ENCODE results near the gene MYO1H.
"Not testable (repeated sequence)": the region's sequence is repeated elsewhere in the genome, so short reads cannot be mapped to it uniquely, and the experiment has no call there.

MYO1H gene

GRCh38 chr12:109378569-109378968 lies 30.9 kb downstream of the MYO1H start:
- Mint-ChIP-seq H3K4me1 (ENCODE audit: low read depth) (no peaks in the 10 kb centered on the region), H3K36me3 (no peaks in the 10 kb centered on the region), H3K27me3 (peaks cover 15% of the 10 kb centered on the region), H3K9me3 (ENCODE audit: low read depth) (no peaks in the 10 kb centered on the region), H3K27ac (no peak overlapping the region), H3K4me3 (no peak overlapping the region)

DNA sequence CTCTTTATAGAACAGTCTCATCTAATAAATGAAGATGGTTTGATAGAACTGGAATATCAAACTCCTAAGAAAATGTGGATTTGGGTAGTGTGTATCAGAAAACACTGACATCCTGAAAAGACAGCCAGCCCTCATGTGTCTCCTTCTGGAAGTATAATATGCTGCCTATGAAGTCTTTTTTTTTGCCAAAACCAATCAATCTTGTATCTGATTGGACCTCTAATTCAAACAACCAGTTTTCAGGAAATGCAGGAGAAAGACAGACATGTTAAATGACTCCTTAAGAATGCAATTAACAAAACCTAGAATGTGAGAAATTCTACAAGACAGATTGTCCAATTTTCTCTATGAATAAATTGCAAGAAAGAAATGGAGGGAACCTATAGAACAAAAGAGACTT lies 34.3 kb downstream of the MYO1H start:
- Mint-ChIP-seq H3K36me3 (no peaks in the 10 kb centered on the region), H3K27me3 (peaks cover 13% of the 10 kb centered on the region), H3K4me3 (no peak overlapping the region), H3K9me3 (ENCODE audit: low read depth) (no peaks in the 10 kb centered on the region), H3K4me1 (ENCODE audit: low read depth) (no peaks in the 10 kb centered on the region), H3K27ac (no peak overlapping the region)

- H3K4me1 Mint-ChIP-seq (ENCODE audit: low read depth): no peaks in the 10 kb centered on the region
- H3K36me3 Mint-ChIP-seq: no peaks in the 10 kb centered on the region
- H3K9me3 Mint-ChIP-seq (ENCODE audit: low read depth): no peaks in the 10 kb centered on the region
- H3K4me3 Mint-ChIP-seq: no peak overlapping the region
- peaks cover 13% of the 10 kb centered on the region for H3K27me3 Mint-ChIP-seq
- H3K27ac Mint-ChIP-seq: no peak overlapping the region
Measured at GRCh38 chr12:109383240-109383639, 35.5 kb downstream of the MYO1H start.

GRCh38 chr12:109385339-109386058 lies 37.8 kb downstream of the MYO1H start:
- Mint-ChIP-seq H3K9me3 (ENCODE audit: low read depth) (no peaks in the 10 kb centered on the region), H3K4me3 (no peak overlapping the region), H3K36me3 (no peaks in the 10 kb centered on the region), H3K27ac (no peak overlapping the region), H3K27me3 (peaks cover 10% of the 10 kb centered on the region), H3K4me1 (ENCODE audit: low read depth) (no peaks in the 10 kb centered on the region)

DNA sequence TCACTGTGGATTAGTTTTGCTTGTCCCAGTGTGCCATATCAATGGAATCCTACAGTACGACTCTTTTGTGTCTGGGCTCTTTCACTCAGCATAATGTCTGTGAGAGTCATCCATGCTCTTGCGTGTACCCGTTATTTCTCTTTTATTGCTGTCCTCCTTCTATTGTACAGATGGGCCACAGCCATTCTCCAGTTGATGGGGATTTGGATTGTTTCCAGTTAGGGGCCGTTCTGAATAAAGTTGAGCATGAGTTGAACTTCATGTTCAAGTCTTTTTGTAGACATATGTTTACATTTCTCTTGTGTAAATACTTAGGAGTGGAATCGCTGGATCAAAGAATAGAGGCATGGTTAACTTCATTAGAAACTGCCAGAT lies 38.3 kb downstream of the MYO1H start:
- Mint-ChIP-seq H3K9me3 (ENCODE audit: low read depth) (no peaks in the 10 kb centered on the region), H3K27me3 (peaks cover 13% of the 10 kb centered on the region), H3K4me1 (ENCODE audit: low read depth) (no peaks in the 10 kb centered on the region), H3K36me3 (no peaks in the 10 kb centered on the region), H3K4me3 (no peak overlapping the region), H3K27ac (no peak overlapping the region)

GRCh38 chr12:109387425-109388166 lies 39.9 kb downstream of the MYO1H start:
- Mint-ChIP-seq H3K9me3 (ENCODE audit: low read depth) (no peaks in the 10 kb centered on the region), H3K27me3 (peaks cover 21% of the 10 kb centered on the region), H3K4me1 (ENCODE audit: low read depth) (no peaks in the 10 kb centered on the region), H3K36me3 (no peaks in the 10 kb centered on the region), H3K4me3 (no peak overlapping the region), H3K27ac (no peak overlapping the region)

DNA sequence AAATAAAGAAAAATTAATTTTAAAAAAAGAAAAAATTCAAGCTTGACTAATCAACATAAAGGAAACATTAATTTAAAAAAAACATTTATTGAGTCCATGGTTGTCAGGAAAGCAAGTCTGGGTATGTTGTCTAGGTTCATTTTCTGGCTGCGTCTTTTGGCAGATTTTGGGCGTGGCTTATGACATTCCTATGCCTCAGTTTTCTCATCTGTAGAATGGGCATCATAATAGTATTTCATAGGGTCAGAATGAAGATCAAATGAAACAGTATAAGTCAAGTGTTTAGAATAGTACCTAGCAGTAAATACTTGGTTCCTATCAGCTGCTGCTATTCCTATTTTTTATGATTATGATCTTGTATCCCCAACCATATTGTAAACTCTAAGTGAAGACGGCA lies 40.5 kb downstream of the MYO1H start:
- no peaks in the 10 kb centered on the region for H3K4me1 Mint-ChIP-seq (ENCODE audit: low read depth)
- no peak overlapping the region for H3K27ac Mint-ChIP-seq
- no peaks in the 10 kb centered on the region for H3K36me3 Mint-ChIP-seq
- H3K4me3 Mint-ChIP-seq: no peak overlapping the region
- H3K27me3 Mint-ChIP-seq: peaks cover 22% of the 10 kb centered on the region
- H3K9me3 Mint-ChIP-seq (ENCODE audit: low read depth): no peaks in the 10 kb centered on the region

DNA sequence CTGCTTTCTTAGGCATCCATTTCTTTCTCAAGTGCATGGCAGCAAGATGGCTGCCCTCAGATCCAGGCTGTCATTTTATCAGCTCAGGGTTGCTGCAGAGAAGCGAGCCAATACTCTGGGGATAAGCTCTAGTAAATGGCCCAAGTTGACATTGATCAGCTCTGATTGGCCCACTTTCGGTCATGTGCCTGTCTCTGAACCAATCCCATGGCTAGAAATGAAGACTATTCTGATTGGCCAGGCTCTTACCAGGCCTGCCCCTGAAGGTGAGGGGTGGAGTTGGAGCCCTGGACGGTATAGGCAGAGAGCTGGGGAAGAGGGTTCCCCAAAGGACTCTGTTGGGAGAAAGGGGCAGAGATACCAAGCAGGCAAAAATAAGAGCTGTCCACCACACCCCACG lies 41.4 kb downstream of the MYO1H start:
- peaks cover 27% of the 10 kb centered on the region for H3K27me3 Mint-ChIP-seq
- no peaks in the 10 kb centered on the region for H3K9me3 Mint-ChIP-seq (ENCODE audit: low read depth)
- H3K27ac Mint-ChIP-seq: no peak overlapping the region
- no peak overlapping the region for H3K4me3 Mint-ChIP-seq
- no peaks in the 10 kb centered on the region for H3K4me1 Mint-ChIP-seq (ENCODE audit: low read depth)
- H3K36me3 Mint-ChIP-seq: no peaks in the 10 kb centered on the region

DNA sequence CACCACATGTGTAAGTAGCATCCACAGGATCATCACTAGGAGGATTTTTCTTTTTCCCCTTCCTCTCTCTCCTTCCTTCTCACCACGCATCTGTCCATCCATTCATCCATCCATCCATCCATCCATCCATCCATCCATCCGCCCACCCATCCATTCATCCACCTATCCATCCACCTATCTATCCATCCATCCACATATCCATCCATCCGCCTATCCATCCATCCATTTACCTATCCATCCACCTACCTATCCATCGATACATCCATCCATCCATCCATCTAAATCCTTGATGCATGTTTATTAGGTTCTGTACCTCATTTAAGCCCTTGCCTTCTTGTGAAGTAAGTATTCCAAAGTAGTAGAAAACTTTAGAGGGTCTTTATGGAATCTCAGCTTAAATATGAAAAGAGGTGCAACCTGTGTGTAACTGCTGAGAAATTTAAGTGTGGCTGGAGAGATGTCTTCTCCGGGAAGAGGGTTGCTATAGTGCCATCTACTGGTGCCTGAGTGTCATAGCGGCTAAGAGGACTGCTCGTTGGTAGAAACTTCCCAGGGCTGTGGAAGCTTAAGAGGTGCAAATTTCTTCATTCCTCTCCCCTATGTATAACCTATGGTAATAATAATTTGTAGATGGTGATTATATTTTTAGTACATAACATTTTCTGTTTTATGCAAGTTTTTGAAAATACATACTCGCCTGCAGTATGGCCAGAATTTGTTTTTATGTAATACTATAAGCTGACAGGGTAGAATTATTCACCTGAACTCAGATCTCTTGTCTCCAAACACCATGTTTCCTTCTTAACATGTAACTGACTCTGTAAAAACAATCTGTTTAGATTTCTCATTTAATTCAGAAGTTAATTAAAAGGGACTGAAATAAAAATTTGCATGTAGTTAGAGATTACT lies 46.0 kb downstream of the MYO1H start:
- Mint-ChIP-seq H3K36me3 (no peaks in the 10 kb centered on the region), H3K9me3 (ENCODE audit: low read depth) (no peaks in the 10 kb centered on the region), H3K4me1 (ENCODE audit: low read depth) (no peaks in the 10 kb centered on the region), H3K4me3 (no peak overlapping the region), H3K27ac (no peak overlapping the region), H3K27me3 (peaks cover 23% of the 10 kb centered on the region)

GRCh38 chr12:109394891-109395290 lies 47.2 kb downstream of the MYO1H start:
- H3K4me3 Mint-ChIP-seq: no peak overlapping the region
- H3K4me1 Mint-ChIP-seq (ENCODE audit: low read depth): no peaks in the 10 kb centered on the region
- H3K27ac Mint-ChIP-seq: no peak overlapping the region
- peaks cover 24% of the 10 kb centered on the region for H3K27me3 Mint-ChIP-seq
- H3K36me3 Mint-ChIP-seq: no peaks in the 10 kb centered on the region
- no peaks in the 10 kb centered on the region for H3K9me3 Mint-ChIP-seq (ENCODE audit: low read depth)

DNA sequence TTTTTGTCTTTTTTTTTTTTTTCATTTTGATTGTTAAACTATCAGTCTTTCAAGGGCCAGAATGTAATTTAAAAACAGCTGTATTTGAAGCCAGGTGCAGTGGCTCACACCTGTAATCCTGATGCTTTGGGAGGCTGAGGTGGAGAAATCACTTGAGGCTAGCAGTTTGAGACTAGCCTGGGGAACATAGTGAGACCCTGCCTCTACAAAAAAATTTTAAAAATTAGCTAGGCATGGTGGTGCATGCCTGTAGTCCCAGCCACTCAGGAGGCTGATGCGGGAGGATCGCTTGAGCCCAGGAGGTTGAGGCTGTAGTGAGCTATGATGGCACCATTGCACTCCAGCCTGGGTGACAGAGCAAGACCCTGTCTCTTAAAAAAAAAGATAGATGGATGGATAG lies 57.1 kb downstream of the MYO1H start:
- not testable (repeated sequence) for H3K9me3 Mint-ChIP-seq (ENCODE audit: low read depth); H3K27me3 Mint-ChIP-seq; H3K27ac Mint-ChIP-seq; H3K4me3 Mint-ChIP-seq; H3K4me1 Mint-ChIP-seq (ENCODE audit: low read depth); H3K36me3 Mint-ChIP-seq

- not testable (repeated sequence) for H3K4me3 Mint-ChIP-seq; H3K4me1 Mint-ChIP-seq (ENCODE audit: low read depth); H3K36me3 Mint-ChIP-seq; H3K27me3 Mint-ChIP-seq; H3K27ac Mint-ChIP-seq; H3K9me3 Mint-ChIP-seq (ENCODE audit: low read depth)
Measured at GRCh38 chr12:109406147-109406546, 58.4 kb downstream of the MYO1H start.

- Mint-ChIP-seq H3K27me3 (peaks cover 15% of the 10 kb centered on the region), H3K4me1 (ENCODE audit: low read depth) (no peaks in the 10 kb centered on the region), H3K36me3 (peaks cover 2% of the 10 kb centered on the region), H3K27ac (no peak overlapping the region), H3K9me3 (ENCODE audit: low read depth) (no peaks in the 10 kb centered on the region), H3K4me3 (no peak overlapping the region)
Measured at GRCh38 chr12:109418848-109419480, 71.3 kb downstream of the MYO1H start.

DNA sequence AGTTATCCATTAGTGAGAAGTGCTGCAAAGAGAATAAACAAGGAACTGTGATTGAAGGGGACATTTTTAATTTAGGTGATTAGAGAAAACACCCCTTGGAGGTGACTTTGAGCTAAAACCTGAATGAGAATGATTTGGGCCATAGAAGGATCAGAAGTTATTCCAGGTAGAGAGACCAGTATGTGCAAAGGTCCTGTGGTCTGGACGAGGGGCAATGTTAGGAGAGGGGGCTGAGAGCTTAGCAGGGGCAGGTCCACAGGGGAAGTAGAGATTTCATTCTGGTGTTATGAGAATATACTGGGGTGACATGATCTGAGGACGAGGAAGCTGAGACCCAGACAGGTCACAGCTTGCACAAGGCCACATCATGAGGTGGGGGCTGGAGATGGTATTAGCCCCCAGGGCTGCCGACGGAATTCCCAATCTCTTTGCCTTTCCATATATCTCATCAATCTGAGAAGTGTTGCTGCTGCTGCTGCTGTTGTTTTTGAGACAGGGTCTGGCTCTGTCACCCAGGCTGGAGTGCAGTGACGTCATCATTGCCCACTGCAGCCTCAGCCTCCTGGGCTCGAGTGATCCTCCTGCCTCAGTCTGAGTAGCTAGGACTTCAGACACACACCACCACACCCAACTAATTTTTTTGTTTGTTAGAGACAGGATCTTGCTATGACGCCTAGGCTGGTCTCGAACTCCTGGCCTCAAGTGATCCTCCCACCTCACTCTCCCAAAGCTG lies 73.8 kb downstream of the MYO1H start:
- no peak overlapping the region for H3K4me3 Mint-ChIP-seq

More for the DNA sequence above, 73.8 kb downstream of the MYO1H start:
- peaks cover 13% of the 10 kb centered on the region for H3K27me3 Mint-ChIP-seq
- no peaks in the 10 kb centered on the region for H3K9me3 Mint-ChIP-seq (ENCODE audit: low read depth)
- no peak overlapping the region for H3K27ac Mint-ChIP-seq
- no peaks in the 10 kb centered on the region for H3K4me1 Mint-ChIP-seq (ENCODE audit: low read depth)
- peaks cover 2% of the 10 kb centered on the region for H3K36me3 Mint-ChIP-seq

All from activated naive CD8-positive, alpha-beta T cell (primary cell).